ENCODE measurements around the gene SLC18B1.

The SLC18B1 gene

GRCh38 chr6:132741281-132741680 lies 57.2 kb downstream of the SLC18B1 start:
- no peak for DNase-seq

DNA sequence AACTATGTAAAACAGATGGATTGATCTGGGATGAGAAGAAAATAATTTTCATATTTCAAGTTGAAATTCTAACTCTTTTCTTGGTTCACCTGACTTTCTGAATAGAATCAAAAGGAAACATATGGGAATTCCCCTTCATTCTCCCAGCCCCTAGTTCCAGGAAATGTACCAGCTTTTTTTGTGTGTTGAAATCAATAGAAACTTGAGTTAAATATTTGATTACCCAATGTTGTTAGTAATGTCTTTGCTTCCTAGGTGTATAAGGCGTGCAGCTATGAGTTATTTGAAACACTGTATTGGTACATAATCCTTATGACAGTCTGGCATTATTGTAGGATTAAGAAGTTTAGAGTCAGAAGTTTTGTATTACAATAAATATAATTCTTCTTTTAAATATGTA lies 62.2 kb downstream of the SLC18B1 start:
- no peak for DNase-seq

- DNase-seq, result no peak
Measured at GRCh38 chr6:132734694-132735236, 63.7 kb downstream of the SLC18B1 start.

GRCh38 chr6:132733814-132734213 lies 64.6 kb downstream of the SLC18B1 start:
- no peak for DNase-seq

- no peak for DNase-seq
Measured at GRCh38 chr6:132733283-132733682, 65.2 kb downstream of the SLC18B1 start.

- no peak for DNase-seq
Measured at GRCh38 chr6:132731086-132731485, 67.4 kb downstream of the SLC18B1 start.

DNA sequence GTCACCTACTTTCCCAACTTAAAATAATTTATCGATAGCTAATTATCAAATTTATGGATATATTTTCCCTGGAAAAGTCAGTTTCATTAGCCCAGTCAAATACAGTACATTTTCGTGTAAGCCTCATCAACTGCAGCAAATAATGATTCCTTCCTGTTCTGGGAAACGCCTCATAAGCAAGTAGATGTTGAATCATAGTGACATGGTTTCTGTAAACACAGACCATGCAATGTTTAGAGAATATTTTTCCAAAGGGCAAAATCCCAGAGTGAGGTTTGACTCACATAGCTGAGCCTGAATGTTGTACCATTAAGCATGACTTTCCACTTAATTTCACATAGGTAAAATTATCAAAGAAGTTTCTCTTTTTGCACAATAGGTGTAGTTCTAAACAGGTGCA lies 67.9 kb downstream of the SLC18B1 start:
- DNase-seq, result no peak

GRCh38 chr6:132728616-132729015 lies 69.8 kb downstream of the SLC18B1 start:
- DNase-seq, result no peak

GRCh38 chr6:132726608-132726975 lies 71.8 kb downstream of the SLC18B1 start:
- DNase-seq, result no peak

DNA sequence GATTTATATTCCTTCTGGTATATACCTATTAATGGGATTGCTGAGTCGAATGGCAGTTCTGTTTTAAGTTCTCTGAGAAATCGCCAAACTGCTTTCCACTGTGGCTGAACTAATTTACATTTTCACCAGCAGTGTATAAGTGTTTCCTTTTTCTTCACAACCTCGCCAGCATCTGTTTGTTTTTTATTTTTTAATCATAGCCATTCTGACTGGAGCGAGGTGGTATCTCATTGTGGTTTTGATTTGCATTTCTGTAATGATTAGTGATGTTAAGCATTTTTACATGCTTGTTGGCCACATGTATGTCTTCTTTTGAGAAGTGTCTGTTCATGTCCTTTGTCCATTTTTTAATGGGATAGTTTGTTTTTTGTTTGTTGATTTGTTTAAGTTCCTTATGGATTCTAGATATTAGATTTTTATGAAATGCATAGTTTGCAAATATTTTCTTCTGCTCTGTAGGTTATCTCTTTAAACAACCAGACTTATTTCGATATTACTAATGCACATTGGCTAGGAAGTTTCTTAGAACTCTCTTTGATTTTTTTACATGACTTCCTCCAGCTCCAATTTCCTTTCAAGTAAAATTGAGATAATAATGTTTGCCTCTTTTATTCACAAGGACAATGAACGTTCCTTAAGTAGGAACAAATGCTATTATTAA lies 72.4 kb downstream of the SLC18B1 start:
- DNase-seq, result no peak

- no peak for DNase-seq
Measured at GRCh38 chr6:132725471-132725870, 73.0 kb downstream of the SLC18B1 start.

GRCh38 chr6:132719736-132720448 lies 78.5 kb downstream of the SLC18B1 start:
- no peak for DNase-seq

All from NCI-H1436 treated with DMSO at 0.1 percent for 48 hours (cell line).